Endothelial cell of umbilical vein (primary cell): Measurements from ENCODE around the gene ASGR1. TPM values are rescaled to one million over a fixed set of nuclear protein-coding genes. Genes with fewer than 3 reads are reported as not detected.

ENCODE experiments used
- BruUV-seq: library from RNA; stranded (reverse); fragments of 400-500 nt; replicated peaks from 2 replicates; lab custom pipeline; 2021; lab: Mats Ljungman, UMichigan
- CTCF ChIA-PET: fragments of 300-600, 350-600 bp; sonication (Branson Sonifier 250); formaldehyde crosslinking; loops from one replicate; lab custom pipeline; 2021; ENCODE audit warnings: antibody characterized with exemption, inconsistent platforms; lab: Charles Lee
- POLR2A ChIA-PET: fragments of 300-600, 350-600 bp; sonication (Branson Sonifier 250); formaldehyde crosslinking; loops from one replicate; lab custom pipeline; 2021; ENCODE audit warnings: antibody characterized with exemption, inconsistent platforms; lab: Charles Lee
- DNase-seq: peaks from one replicate; pipeline ENCODE4 v3.0.0-alpha.2; 2011; ENCODE audit warnings: low read depth, low spot score
- FAIRE-seq: peaks from 2 replicates; lab custom pipeline; 2011; peaks lifted over from hg19 to GRCh38; lab: Jason Lieb, UNC
- H2AFZ ChIP-seq: 2 replicates; pipeline ENCODE4 v1.6.0; 2012; ENCODE audit warnings: low read depth, low read length, control low read depth, inconsistent platforms
- H3K27ac ChIP-seq: 2 replicates; pipeline ENCODE4 v1.5.1; 2011; ENCODE audit warnings: low read depth, mild to moderate bottlenecking, control low read depth, low read length, moderate library complexity; ENCODE audit not compliant: insufficient read depth
- H3K27me3 ChIP-seq, 2 experiments: 2 replicates each; pipeline versions ENCODE4 v1.6.0 to v1.6.1; 2011; ENCODE audit warnings: low read length in 2 of 2, mixed read lengths in 1 of 2; ENCODE audit not compliant: control insufficient read depth in 2 of 2, insufficient read depth in 2 of 2
- H3K36me3 ChIP-seq, 2 experiments: 2 replicates in 1 of 2; 3 replicates in 1 of 2; pipeline ENCODE4 v1.5.1; 2011; ENCODE audit warnings: low read length in 2 of 2, mild to moderate bottlenecking in 1 of 2, moderate library complexity in 1 of 2; ENCODE audit not compliant: control insufficient read depth in 2 of 2, insufficient read depth in 2 of 2; ENCODE audit errors: extremely low read depth in 1 of 2
- H3K4me1 ChIP-seq: 3 replicates; pipeline ENCODE4 v1.5.1; 2011; ENCODE audit warnings: mild to moderate bottlenecking, low read length; ENCODE audit not compliant: control insufficient read depth, insufficient read depth; ENCODE audit errors: extremely low read depth
- H3K4me2 ChIP-seq: 2 replicates; pipeline ENCODE4 v1.6.1; 2011; ENCODE audit warnings: low read length, control low read depth, mixed read lengths; ENCODE audit not compliant: insufficient read depth
- H3K4me3 ChIP-seq, 3 experiments: fragments of 200-600 bp in 1 of 3; sonication (generic), shearing (Covaris generic) in 1 of 3; replicated peaks in 1 of 3; 2 replicates each; pipeline ENCODE4 v1.5.1; 2011 to 2016; ENCODE audit warnings: control low read depth in 3 of 3, low read length in 3 of 3, mild to moderate bottlenecking in 2 of 3, inconsistent platforms in 1 of 3, low read depth in 1 of 3, moderate library complexity in 1 of 3; ENCODE audit not compliant: insufficient read depth in 1 of 3
- H3K79me2 ChIP-seq: 2 replicates; pipeline ENCODE4 v1.6.0; 2012; ENCODE audit warnings: low read length, inconsistent platforms; ENCODE audit not compliant: control insufficient read depth, insufficient read depth
- H3K9ac ChIP-seq: replicated peaks from 2 replicates; pipeline ENCODE3; 2011; ENCODE audit warnings: low read length, control low read depth; ENCODE audit not compliant: insufficient read depth; ENCODE audit errors: extremely low read depth
- H3K9me1 ChIP-seq: replicated peaks from 3 replicates; pipeline ENCODE4 v1.6.0; 2011; ENCODE audit warnings: mild to moderate bottlenecking, low read length; ENCODE audit not compliant: control insufficient read depth, insufficient read depth; ENCODE audit errors: extremely low read depth
- H3K9me3 ChIP-seq: replicated peaks from 2 replicates; pipeline ENCODE4 v1.5.1; 2012; ENCODE audit warnings: low read length, inconsistent platforms; ENCODE audit not compliant: control insufficient read depth, insufficient read depth
- H4K20me1 ChIP-seq: replicated peaks from 2 replicates; pipeline ENCODE3; 2011; ENCODE audit warnings: mild to moderate bottlenecking, low read length; ENCODE audit not compliant: control insufficient read depth, insufficient read depth; ENCODE audit errors: extremely low read depth
- EZH2 ChIP-seq: IDR thresholded peaks from 2 replicates; pipeline ENCODE4 v1.6.1; 2012; ENCODE audit warnings: borderline replicate concordance, low read depth, mild to moderate bottlenecking, moderate library complexity, low read length, inconsistent platforms; ENCODE audit not compliant: severe bottlenecking
- FOS ChIP-seq: IDR thresholded peaks from 2 replicates; pipeline ENCODE4 v1.6.1; 2011; ENCODE audit warnings: mild to moderate bottlenecking, low read length, moderate library complexity, borderline replicate concordance; ENCODE audit not compliant: insufficient read depth
- GATA2 ChIP-seq: IDR thresholded peaks from 2 replicates; pipeline ENCODE4 v1.7.0; 2011; ENCODE audit warnings: low read depth, mild to moderate bottlenecking, moderate library complexity, mixed read lengths, low read length; ENCODE audit not compliant: insufficient read length, insufficient read depth
- JUN ChIP-seq: IDR thresholded peaks from 2 replicates; pipeline ENCODE4 v1.6.1; 2011; ENCODE audit warnings: borderline replicate concordance, low read depth; ENCODE audit not compliant: insufficient read length, insufficient read depth
- MAX ChIP-seq: IDR thresholded peaks from 2 replicates; pipeline ENCODE4 v1.6.1; 2011; ENCODE audit not compliant: insufficient read depth, insufficient read length
- MYC ChIP-seq: IDR thresholded peaks from one replicate; pipeline ENCODE4 v1.6.1; 2011; ENCODE audit warnings: mild to moderate bottlenecking, low read depth, low read length
- POLR2A ChIP-seq: IDR thresholded peaks from 2 replicates; pipeline ENCODE4 v1.6.1; 2012; ENCODE audit warnings: low read depth, mild to moderate bottlenecking, control low read depth, low read length
- POLR2AphosphoS5 ChIP-seq: IDR thresholded peaks from 2 replicates; pipeline ENCODE4 v1.6.1; 2012; ENCODE audit warnings: low read depth, mild to moderate bottlenecking, control low read depth, low read length, moderate library complexity; ENCODE audit not compliant: insufficient read depth
- dilution Hi-C: fragments of 300-500 bp; cut with MboI; formaldehyde crosslinking; loops from one replicate; pipeline ENCODE4 v1.15.0; 2019; ENCODE audit warnings: low sequenced_read_pairs; ENCODE audit not compliant: extremely low pct_ligation_motif_present
- intact Hi-C: fragments of 100-400 bp; cut with micrococcal nuclease; formaldehyde crosslinking; loops from one replicate; pipeline ENCODE4 v1.10.0; 2022
- polyA plus RNA-seq, 4 experiments: library from polyadenylated mRNA; depleted of rRNA in 3 of 4; stranded (reverse) in 3 of 4; unstranded in 1 of 4; fragments of >200 nt; gene quantifications; 2 replicates each; pipeline versions ENCODE4 v1.2.1 to v1.2.3, GENCODE V29; 2011 to 2012; ENCODE audit warnings: missing spikeins in 1 of 4
- total RNA-seq: library from RNA; stranded (reverse); gene quantifications from 2 replicates; pipeline ENCODE4 v1.2.3, GENCODE V29; 2021
- TF ChIP-seq, protein P1 (sequence below), 2 donors: IDR thresholded peaks; 1 replicate in 1 of 2; 2 replicates in 1 of 2; pipeline ENCODE4 v1.5.1; 2011; ENCODE audit warnings: low read length in 2 of 2, mild to moderate bottlenecking in 2 of 2, moderate library complexity in 2 of 2, control low read depth in 1 of 2, inconsistent platforms in 1 of 2, low read depth in 1 of 2; ENCODE audit not compliant: insufficient read depth in 1 of 2; ENCODE audit errors: extremely low read depth in 1 of 2

ASGR1 gene
- total and polyA plus RNA-seq, 2 donors (not counting 3 experiments of a cell fraction or from before 2014, with no cell fraction given) = 10.2 to 12.5 TPM

DNA sequence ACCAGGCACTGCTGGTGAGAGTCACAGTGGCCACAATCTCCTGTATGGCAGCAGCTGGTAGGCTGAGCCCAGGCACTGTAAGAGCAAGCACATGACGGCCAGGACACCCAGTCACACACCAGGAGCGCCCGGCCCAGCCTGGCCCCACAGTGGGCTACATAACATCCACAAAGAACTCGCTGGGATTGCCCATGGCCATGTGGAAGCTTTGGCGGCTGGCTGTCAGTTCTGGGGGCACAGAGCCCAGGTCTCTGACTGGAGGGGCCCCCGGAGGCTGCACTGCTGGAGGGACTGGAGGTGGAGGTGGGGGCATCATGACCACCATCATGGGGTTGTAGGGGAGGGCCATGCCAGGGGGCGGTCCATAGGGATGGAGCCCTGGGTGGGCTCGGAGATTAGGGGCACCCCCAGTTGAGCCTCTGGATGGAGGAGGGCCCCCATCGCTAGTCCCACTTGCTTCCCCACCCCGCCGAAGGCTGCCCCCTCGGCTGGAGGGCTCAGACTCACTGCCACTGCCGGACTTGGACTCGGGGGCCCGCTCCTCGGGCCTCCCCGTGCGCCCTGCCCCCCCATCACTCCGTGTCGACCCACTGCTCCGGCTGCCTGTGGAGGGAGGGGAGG lies 46.7 kb upstream of the ASGR1 start:
- no peaks in the 10 kb centered on the region for H3K9me1 ChIP-seq
- BruUV-seq = no TSS peak
- no peaks in the 10 kb centered on the region for H4K20me1 ChIP-seq
- H3K36me3 ChIP-seq = peaks cover 27 to 58% of the 10 kb centered on the region in 2 experiments
- FAIRE-seq (no peak), DNase-seq (no peak)
- H3K4me1 ChIP-seq = no peaks in the 10 kb centered on the region
- CTCF ChIA-PET = interaction anchor here (1.6 kb wide), 1 partner anchor 180 kb away, joined by 4 read pairs; no protein-coding TSS in a partner anchor
- no peaks in the 10 kb centered on the region for H3K27me3 ChIP-seq
- dilution Hi-C loops (no loop called here), intact Hi-C loops (no loop called here)
- no peak overlapping the region for H3K9ac ChIP-seq
- H3K9me3 ChIP-seq = no peaks in the 10 kb centered on the region
- peaks cover 7% of the 10 kb centered on the region for H3K79me2 ChIP-seq
- no peak overlapping the region for H3K27ac ChIP-seq
- POLR2A ChIA-PET = no interaction called here
- no peak overlapping the region for H3K4me2 ChIP-seq
- no peak overlapping the region for H3K4me3 ChIP-seq
- H2AFZ ChIP-seq = no peak overlapping the region
- TF ChIP-seq MAX = no peak

DNA sequence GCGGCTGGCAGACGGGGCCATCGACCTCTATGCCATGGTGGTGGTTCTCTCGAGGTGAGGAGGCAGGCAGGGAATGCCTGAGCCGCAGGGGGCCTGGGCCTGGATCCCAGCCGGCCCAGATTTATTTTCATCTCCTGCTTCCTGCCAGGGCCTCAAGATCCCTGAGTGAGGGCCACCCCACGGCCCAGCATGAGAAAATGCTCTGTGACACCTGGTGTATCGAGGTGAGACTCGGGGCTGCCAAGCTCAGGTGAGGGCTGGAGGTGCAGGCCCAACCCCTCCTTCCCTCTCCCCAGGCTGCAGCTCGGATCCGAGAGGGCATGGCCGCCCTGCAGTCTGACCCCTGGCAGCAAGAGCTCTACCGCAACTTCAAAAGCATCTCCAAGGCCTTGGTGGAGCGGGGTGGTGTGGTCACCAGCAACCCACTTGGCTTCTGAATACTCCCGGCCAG lies 45.5 kb upstream of the ASGR1 start:
- no peak overlapping the region for H2AFZ ChIP-seq
- peaks cover 27 to 50% of the 10 kb centered on the region in 2 experiments for H3K36me3 ChIP-seq
- H3K4me3 ChIP-seq = no peak overlapping the region
- TF ChIP-seq, protein P1, sequence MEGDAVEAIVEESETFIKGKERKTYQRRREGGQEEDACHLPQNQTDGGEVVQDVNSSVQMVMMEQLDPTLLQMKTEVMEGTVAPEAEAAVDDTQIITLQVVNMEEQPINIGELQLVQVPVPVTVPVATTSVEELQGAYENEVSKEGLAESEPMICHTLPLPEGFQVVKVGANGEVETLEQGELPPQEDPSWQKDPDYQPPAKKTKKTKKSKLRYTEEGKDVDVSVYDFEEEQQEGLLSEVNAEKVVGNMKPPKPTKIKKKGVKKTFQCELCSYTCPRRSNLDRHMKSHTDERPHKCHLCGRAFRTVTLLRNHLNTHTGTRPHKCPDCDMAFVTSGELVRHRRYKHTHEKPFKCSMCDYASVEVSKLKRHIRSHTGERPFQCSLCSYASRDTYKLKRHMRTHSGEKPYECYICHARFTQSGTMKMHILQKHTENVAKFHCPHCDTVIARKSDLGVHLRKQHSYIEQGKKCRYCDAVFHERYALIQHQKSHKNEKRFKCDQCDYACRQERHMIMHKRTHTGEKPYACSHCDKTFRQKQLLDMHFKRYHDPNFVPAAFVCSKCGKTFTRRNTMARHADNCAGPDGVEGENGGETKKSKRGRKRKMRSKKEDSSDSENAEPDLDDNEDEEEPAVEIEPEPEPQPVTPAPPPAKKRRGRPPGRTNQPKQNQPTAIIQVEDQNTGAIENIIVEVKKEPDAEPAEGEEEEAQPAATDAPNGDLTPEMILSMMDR (IDR thresholded peaks at IDR 0.05; ENCODE audit: extremely low read depth in 1 of 2, insufficient read depth in 1 of 2, low read depth in 1 of 2, low read length in 2 of 2) = no peak
- TF ChIP-seq MAX (no peak), FOS (no peak), EZH2 (no peak), GATA2 (no peak), POLR2A (no peak), MYC (no peak), POLR2AphosphoS5 (no peak), JUN (no peak)
- H3K4me1 ChIP-seq = peaks cover 7% of the 10 kb centered on the region
- DNase-seq = no peak
- no peaks in the 10 kb centered on the region for H3K9me3 ChIP-seq
- H3K27ac ChIP-seq = no peak overlapping the region
- no peak overlapping the region for H3K9ac ChIP-seq
- dilution Hi-C loops (no loop called here), intact Hi-C loops (no loop called here)
- no peaks in the 10 kb centered on the region for H3K27me3 ChIP-seq
- no peak for FAIRE-seq
- no peak overlapping the region for H3K4me2 ChIP-seq
- H3K9me1 ChIP-seq = no peaks in the 10 kb centered on the region
- TSS peak; percentile 23 for BruUV-seq
- H3K79me2 ChIP-seq = peaks cover 2% of the 10 kb centered on the region
- no peaks in the 10 kb centered on the region for H4K20me1 ChIP-seq
- ChIA-PET CTCF (interaction anchor here (1.4 to 2.0 kb wide), 3 partner anchors 15 to 179 kb away, joined by 3 to 9 read pairs (median 4); partner anchors contain the start of gene PHF23), POLR2A (no interaction called here)
